H1 (cell line): ENCODE data around the gene PNPLA8. TPM values are rescaled to one million over a fixed set of nuclear protein-coding genes. Genes with fewer than 3 reads are reported as not detected.

Source experiments
- CBX8 ChIP-seq: fragments of 300-800, 300-1000 bp; sonication (generic); IDR thresholded peaks from 2 replicates; pipeline ENCODE4 v1.7.1; 2016; ENCODE audit warnings: low read depth, low read length, borderline replicate concordance
- CHD7 ChIP-seq: fragments of 300-600 bp; sonication (generic); IDR thresholded peaks from 2 replicates; pipeline ENCODE4 v1.7.1; 2012; ENCODE audit warnings: low read length, moderate library complexity, mild to moderate bottlenecking, inconsistent platforms; ENCODE audit not compliant: insufficient replicate concordance
- EP300 ChIP-seq, 2 experiments: IDR thresholded peaks; 1 replicate in 1 of 2; 2 replicates in 1 of 2; pipeline ENCODE4 v1.6.1; 2011 to 2012; ENCODE audit warnings: low read depth in 2 of 2, low read length in 2 of 2, mild to moderate bottlenecking in 2 of 2, borderline replicate concordance in 1 of 2, inconsistent platforms in 1 of 2, moderate library complexity in 1 of 2
- GTF2F1 ChIP-seq: IDR thresholded peaks from 2 replicates; pipeline ENCODE4 v1.6.1; 2012; ENCODE audit warnings: low read depth, low read length, improper control_type of control experiment, borderline replicate concordance
- KDM1A ChIP-seq: fragments of 200-600, 300-600 bp; sonication (generic); IDR thresholded peaks from 2 replicates; pipeline ENCODE4 v1.7.1; 2016; ENCODE audit warnings: mild to moderate bottlenecking, low read length, borderline replicate concordance
- KDM5A ChIP-seq: fragments of 200-600 bp; IDR thresholded peaks from 2 replicates; pipeline ENCODE4 v1.7.1; 2012; ENCODE audit warnings: mild to moderate bottlenecking, low read length, inconsistent platforms, mixed read lengths
- POLR2A ChIP-seq, 2 experiments: IDR thresholded peaks; 1 replicate in 1 of 2; 2 replicates in 1 of 2; pipeline ENCODE4 v1.6.1; 2011; ENCODE audit warnings: low read depth in 2 of 2, low read length in 2 of 2, mild to moderate bottlenecking in 2 of 2; ENCODE audit errors: control extremely low read depth in 1 of 2
- SRF ChIP-seq: IDR thresholded peaks from 2 replicates; pipeline ENCODE4 v1.6.1; 2011; ENCODE audit warnings: mild to moderate bottlenecking, low read depth, low read length, moderate library complexity
- YY1 ChIP-seq: IDR thresholded peaks from 2 replicates; pipeline ENCODE4 v1.6.1; 2011; ENCODE audit warnings: low read depth, mild to moderate bottlenecking, low read length
- ZNF274 ChIP-seq: IDR thresholded peaks from 2 replicates; pipeline ENCODE4 v1.7.0; 2012; ENCODE audit warnings: low read length, borderline replicate concordance; ENCODE audit errors: extremely low read depth
- polyA plus RNA-seq, 7 experiments: library from polyadenylated mRNA; depleted of rRNA in 3 of 7; stranded (reverse) in 5 of 7; unstranded in 2 of 7; fragments of >200 nt in 5 of 7; fragments of 200-250 nt in 2 of 7; gene quantifications; 1 replicate in 5 of 7; 2 replicates in 1 of 7; 4 replicates in 1 of 7; pipeline versions ENCODE4 v1.2.1 to v1.2.3, GENCODE V29; 2011 to 2013; ENCODE audit warnings: missing spikeins in 2 of 7, mixed read lengths in 2 of 7
- total RNA-seq: library from RNA; stranded (reverse); fragmentation: NEBNext Ultra II Directional; extraction: Animal tissue kit (Norgen Biotek cat#: 25700); gene quantifications from 2 replicates; pipeline ENCODE4 v1.2.1, GENCODE V29; 2021

Gene PNPLA8
- total and polyA plus RNA-seq, 2 of the 8 experiments (the other 6 are each of a cell fraction or from before 2014, with no cell fraction given) = 3.8 to 11.2 TPM

- no peak for TF ChIP-seq CHD7
- no peak for TF ChIP-seq GTF2F1
- no peak for TF ChIP-seq POLR2A (IDR thresholded peaks at IDR 0.05; ENCODE audit: control extremely low read depth in 1 of 2, low read depth in 2 of 2, low read length in 2 of 2)
- no peak for TF ChIP-seq SRF
- TF ChIP-seq EP300 (IDR thresholded peaks at IDR 0.05; ENCODE audit: borderline replicate concordance in 1 of 2, low read depth in 2 of 2, low read length in 2 of 2) = no peak
- TF ChIP-seq ZNF274 = no peak
- TF ChIP-seq KDM5A = no peak
- no peak for TF ChIP-seq KDM1A
- no peak for TF ChIP-seq CBX8
- no peak for TF ChIP-seq YY1
Measured at GRCh38 chr7:108499566-108499965, 26.4 kb downstream of the PNPLA8 start (continued).
